ENCODE measurements around the gene TNS3.

TNS3 gene

GRCh38 chr7:47461161-47461560, 120.8 kb downstream of the TNS3 start:
- H3K4me3 ChIP-seq (ENCODE audit: low read length in 2 of 2), result no peak overlapping the region
- H3K27me3 ChIP-seq (ENCODE audit: control insufficient read depth in 1 of 2, insufficient read depth in 2 of 2, low read length in 2 of 2), result no peaks in the 10 kb centered on the region
- peaks cover 16% of the 10 kb centered on the region for H3K4me1 ChIP-seq (ENCODE audit: control insufficient read depth, insufficient read depth, low read length)
- H3K36me3 ChIP-seq (ENCODE audit: control insufficient read depth in 2 of 2, insufficient read depth in 2 of 2, low read length in 2 of 2), result peaks cover 0 to 2% of the 10 kb centered on the region in 2 donors
- H3K9ac ChIP-seq (ENCODE audit: low read length in 2 of 2), result no peak overlapping the region
- no peaks in the 10 kb centered on the region for H3K9me3 ChIP-seq (ENCODE audit: control insufficient read depth in 2 of 2, low read length in 2 of 2)
- no peak overlapping the region for H3K27ac ChIP-seq (ENCODE audit: low read length)

DNA sequence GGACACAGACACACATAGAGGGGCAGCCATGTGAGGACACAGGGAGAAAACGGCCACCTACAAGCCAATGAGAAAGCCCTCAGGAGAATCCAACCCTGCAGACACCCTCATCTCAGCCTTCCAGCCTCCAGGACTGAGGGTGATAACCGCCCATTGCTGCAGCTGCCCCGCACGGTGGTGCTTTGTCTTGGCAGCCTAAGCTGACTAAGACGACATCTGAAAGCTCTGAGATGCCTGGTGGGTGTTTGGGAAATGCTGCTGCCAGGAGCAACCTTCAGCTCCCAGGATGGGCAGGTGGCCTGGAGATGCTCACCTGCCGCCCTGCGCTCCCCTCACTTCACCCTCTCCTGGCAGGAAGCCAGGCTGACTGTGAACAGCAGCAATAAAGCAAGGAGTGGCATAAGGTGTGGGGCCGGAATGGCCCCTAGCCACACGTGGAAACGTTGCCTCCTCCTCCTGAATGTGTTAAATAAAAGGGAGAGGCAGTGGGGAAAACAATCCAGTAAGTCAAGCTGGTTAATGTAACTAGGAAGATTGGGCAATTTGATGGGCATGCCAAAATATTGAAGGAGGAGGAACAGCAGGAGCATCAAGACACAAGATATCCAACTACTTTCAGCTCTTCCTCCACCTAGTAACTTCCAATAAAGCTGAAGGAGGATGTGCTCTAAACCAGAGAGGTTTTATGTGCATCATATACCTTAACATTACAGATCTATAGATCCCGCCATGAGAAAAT, 121.5 kb downstream of the TNS3 start:
- no peak overlapping the region for H3K9ac ChIP-seq (ENCODE audit: low read length in 2 of 2)
- H3K36me3 ChIP-seq (ENCODE audit: control insufficient read depth in 2 of 2, insufficient read depth in 2 of 2, low read length in 2 of 2), result peaks cover 0 to 2% of the 10 kb centered on the region in 2 donors
- H3K9me3 ChIP-seq (ENCODE audit: control insufficient read depth in 2 of 2, low read length in 2 of 2), result no peaks in the 10 kb centered on the region
- H3K4me1 ChIP-seq (ENCODE audit: control insufficient read depth, insufficient read depth, low read length), result peaks cover 16% of the 10 kb centered on the region
- no peak overlapping the region for H3K4me3 ChIP-seq (ENCODE audit: low read length in 2 of 2)
- no peak overlapping the region for H3K27ac ChIP-seq (ENCODE audit: low read length)
- H3K27me3 ChIP-seq (ENCODE audit: control insufficient read depth in 1 of 2, insufficient read depth in 2 of 2, low read length in 2 of 2), result no peaks in the 10 kb centered on the region

DNA sequence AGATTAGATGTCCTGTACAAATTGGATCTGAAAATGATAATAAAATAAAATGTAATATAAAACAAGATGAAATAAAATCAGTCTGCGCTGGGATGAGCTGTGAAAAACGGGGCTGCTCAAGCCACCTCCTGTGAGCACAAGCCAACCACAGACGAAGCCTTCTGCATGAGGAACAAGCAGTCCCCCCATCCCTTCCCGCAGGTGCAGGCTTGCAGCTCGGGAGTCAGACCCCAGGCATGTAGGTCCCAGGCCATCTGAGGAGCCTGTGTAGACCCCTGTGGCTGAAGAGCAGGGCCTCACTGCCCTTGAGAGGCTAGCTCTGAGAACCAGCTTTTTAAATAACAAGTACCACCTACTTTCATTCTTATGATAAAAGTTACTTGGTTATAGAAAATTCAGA, 123.4 kb downstream of the TNS3 start:
- Histone ChIP-seq H3K4me3 (ENCODE audit: low read length in 2 of 2) (no peak overlapping the region), H3K36me3 (ENCODE audit: control insufficient read depth in 2 of 2, insufficient read depth in 2 of 2, low read length in 2 of 2) (no peaks in the 10 kb centered on the region), H3K4me1 (ENCODE audit: control insufficient read depth, insufficient read depth, low read length) (peaks cover 29% of the 10 kb centered on the region), H3K9me3 (ENCODE audit: control insufficient read depth in 2 of 2, low read length in 2 of 2) (no peaks in the 10 kb centered on the region), H3K9ac (ENCODE audit: low read length in 2 of 2) (no peak overlapping the region), H3K27me3 (ENCODE audit: control insufficient read depth in 1 of 2, insufficient read depth in 2 of 2, low read length in 2 of 2) (no peaks in the 10 kb centered on the region), H3K27ac (ENCODE audit: low read length) (no peak overlapping the region)

DNA sequence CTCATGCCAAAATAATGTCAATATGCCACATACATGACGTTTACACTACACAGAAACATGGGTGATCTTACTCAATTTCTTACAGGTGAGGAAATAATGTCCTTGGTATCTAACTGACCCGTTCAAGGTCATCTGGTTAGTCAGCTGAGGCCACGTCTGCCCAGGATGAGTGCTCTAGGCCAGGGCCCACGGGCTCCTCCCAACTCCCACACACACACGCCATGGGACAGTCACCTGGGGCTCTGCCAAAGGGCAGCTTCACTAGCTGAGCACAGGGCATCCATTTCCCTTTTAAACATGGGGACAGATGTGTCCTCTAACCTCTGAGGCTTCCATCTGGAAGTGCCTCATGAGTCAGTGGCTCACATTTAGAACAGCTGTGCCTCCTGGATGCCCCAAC, 123.9 kb downstream of the TNS3 start:
- peaks cover 33% of the 10 kb centered on the region for H3K4me1 ChIP-seq (ENCODE audit: control insufficient read depth, insufficient read depth, low read length)

GRCh38 chr7:47456210-47456955, 125.5 kb downstream of the TNS3 start:
- Histone ChIP-seq H3K9ac (ENCODE audit: low read length in 2 of 2) (no peak overlapping the region), H3K4me1 (ENCODE audit: control insufficient read depth, insufficient read depth, low read length) (peaks cover 47% of the 10 kb centered on the region), H3K4me3 (ENCODE audit: low read length in 2 of 2) (no peak overlapping the region), H3K9me3 (ENCODE audit: control insufficient read depth in 2 of 2, low read length in 2 of 2) (no peaks in the 10 kb centered on the region), H3K36me3 (ENCODE audit: control insufficient read depth in 2 of 2, insufficient read depth in 2 of 2, low read length in 2 of 2) (no peaks in the 10 kb centered on the region), H3K27me3 (ENCODE audit: control insufficient read depth in 1 of 2, insufficient read depth in 2 of 2, low read length in 2 of 2) (no peaks in the 10 kb centered on the region), H3K27ac (ENCODE audit: low read length) (no peak overlapping the region)

More for the DNA sequence above, 123.9 kb downstream of the TNS3 start:
- H3K9ac ChIP-seq (ENCODE audit: low read length in 2 of 2), result no peak overlapping the region
- no peak overlapping the region for H3K4me3 ChIP-seq (ENCODE audit: low read length in 2 of 2)
- H3K36me3 ChIP-seq (ENCODE audit: control insufficient read depth in 2 of 2, insufficient read depth in 2 of 2, low read length in 2 of 2), result no peaks in the 10 kb centered on the region
- no peaks in the 10 kb centered on the region for H3K9me3 ChIP-seq (ENCODE audit: control insufficient read depth in 2 of 2, low read length in 2 of 2)
- H3K27ac ChIP-seq (ENCODE audit: low read length), result no peak overlapping the region
- no peaks in the 10 kb centered on the region for H3K27me3 ChIP-seq (ENCODE audit: control insufficient read depth in 1 of 2, insufficient read depth in 2 of 2, low read length in 2 of 2)

DNA sequence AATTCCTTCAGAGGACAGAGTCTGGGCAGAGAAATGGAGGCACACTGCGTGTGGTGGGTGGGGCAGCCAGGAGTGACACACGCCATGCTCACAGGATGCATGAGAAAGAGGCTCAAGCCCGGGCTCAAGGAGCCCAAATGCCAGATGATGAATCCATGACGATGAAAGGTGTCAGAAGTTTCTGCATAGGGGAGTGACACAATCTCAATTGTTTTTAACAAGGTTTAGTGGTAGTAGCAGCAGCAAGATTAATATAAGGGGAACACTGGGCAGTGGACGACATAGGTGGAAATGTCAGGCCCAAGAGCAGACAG, 126.1 kb downstream of the TNS3 start:
- Histone ChIP-seq H3K27me3 (ENCODE audit: control insufficient read depth in 1 of 2, insufficient read depth in 2 of 2, low read length in 2 of 2) (no peaks in the 10 kb centered on the region), H3K4me1 (ENCODE audit: control insufficient read depth, insufficient read depth, low read length) (peaks cover 47% of the 10 kb centered on the region), H3K36me3 (ENCODE audit: control insufficient read depth in 2 of 2, insufficient read depth in 2 of 2, low read length in 2 of 2) (no peaks in the 10 kb centered on the region)

GRCh38 chr7:47454974-47455871, 126.7 kb downstream of the TNS3 start:
- Histone ChIP-seq H3K27me3 (ENCODE audit: control insufficient read depth in 1 of 2, insufficient read depth in 2 of 2, low read length in 2 of 2) (no peaks in the 10 kb centered on the region), H3K36me3 (ENCODE audit: control insufficient read depth in 2 of 2, insufficient read depth in 2 of 2, low read length in 2 of 2) (no peaks in the 10 kb centered on the region), H3K9ac (ENCODE audit: low read length in 2 of 2) (no peak overlapping the region), H3K4me3 (ENCODE audit: low read length in 2 of 2) (no peak overlapping the region), H3K9me3 (ENCODE audit: control insufficient read depth in 2 of 2, low read length in 2 of 2) (no peaks in the 10 kb centered on the region), H3K4me1 (ENCODE audit: control insufficient read depth, insufficient read depth, low read length) (peaks cover 50% of the 10 kb centered on the region), H3K27ac (ENCODE audit: low read length) (no peak overlapping the region)

More for the DNA sequence above, 126.1 kb downstream of the TNS3 start:
- H3K4me3 ChIP-seq (ENCODE audit: low read length in 2 of 2), result no peak overlapping the region
- H3K9ac ChIP-seq (ENCODE audit: low read length in 2 of 2), result no peak overlapping the region
- no peaks in the 10 kb centered on the region for H3K9me3 ChIP-seq (ENCODE audit: control insufficient read depth in 2 of 2, low read length in 2 of 2)
- no peak overlapping the region for H3K27ac ChIP-seq (ENCODE audit: low read length)

DNA sequence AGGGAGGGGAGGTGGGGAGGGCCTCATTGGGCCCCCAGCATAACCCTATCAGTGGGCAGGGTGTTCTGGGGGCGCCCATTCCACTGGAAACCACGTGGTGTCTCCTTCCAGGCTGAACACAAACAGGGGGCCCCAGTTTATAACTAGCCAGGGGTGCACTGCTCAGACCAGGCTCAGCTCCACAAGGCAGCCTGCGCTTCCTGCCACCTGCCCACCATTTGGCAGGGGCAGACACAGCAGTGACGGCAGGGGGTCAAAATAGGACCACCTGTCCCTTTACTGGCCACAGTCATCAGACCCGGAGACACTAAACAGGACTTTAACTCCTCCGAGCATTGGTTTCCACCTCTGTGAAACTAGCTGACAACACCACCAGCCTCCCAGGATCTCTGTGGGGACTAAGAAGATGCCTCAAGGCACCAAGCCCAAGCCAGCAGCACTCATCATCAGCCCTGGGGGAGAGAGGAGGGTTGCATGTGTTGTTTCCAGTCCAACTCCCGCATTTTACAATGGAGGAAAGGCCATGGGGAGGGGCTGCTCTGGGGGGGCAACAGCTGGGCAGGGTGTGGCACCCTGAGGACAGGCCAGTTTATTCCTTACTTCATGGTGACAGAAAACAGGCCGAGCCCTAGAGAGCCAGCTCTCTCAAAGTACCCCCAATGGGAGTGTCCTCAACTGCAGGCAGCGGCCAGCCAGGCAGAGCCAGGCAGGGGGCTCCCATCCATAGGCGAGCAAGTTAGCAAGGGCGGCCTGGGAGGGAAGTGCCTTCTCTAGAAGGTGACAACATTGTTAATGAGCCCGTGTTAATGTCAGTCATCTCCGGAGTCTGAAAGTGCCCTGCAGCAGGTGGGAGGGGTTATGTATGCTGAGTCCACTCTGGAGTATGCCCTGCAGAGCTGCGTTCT, 127.6 kb downstream of the TNS3 start:
- Histone ChIP-seq H3K27me3 (ENCODE audit: control insufficient read depth in 1 of 2, insufficient read depth in 2 of 2, low read length in 2 of 2) (no peaks in the 10 kb centered on the region), H3K9me3 (ENCODE audit: control insufficient read depth in 2 of 2, low read length in 2 of 2) (no peaks in the 10 kb centered on the region), H3K36me3 (ENCODE audit: control insufficient read depth in 2 of 2, insufficient read depth in 2 of 2, low read length in 2 of 2) (no peaks in the 10 kb centered on the region), H3K9ac (ENCODE audit: low read length in 2 of 2) (no peak overlapping the region), H3K4me1 (ENCODE audit: control insufficient read depth, insufficient read depth, low read length) (peaks cover 50% of the 10 kb centered on the region), H3K27ac (ENCODE audit: low read length) (no peak overlapping the region), H3K4me3 (ENCODE audit: low read length in 2 of 2) (no peak overlapping the region)

DNA sequence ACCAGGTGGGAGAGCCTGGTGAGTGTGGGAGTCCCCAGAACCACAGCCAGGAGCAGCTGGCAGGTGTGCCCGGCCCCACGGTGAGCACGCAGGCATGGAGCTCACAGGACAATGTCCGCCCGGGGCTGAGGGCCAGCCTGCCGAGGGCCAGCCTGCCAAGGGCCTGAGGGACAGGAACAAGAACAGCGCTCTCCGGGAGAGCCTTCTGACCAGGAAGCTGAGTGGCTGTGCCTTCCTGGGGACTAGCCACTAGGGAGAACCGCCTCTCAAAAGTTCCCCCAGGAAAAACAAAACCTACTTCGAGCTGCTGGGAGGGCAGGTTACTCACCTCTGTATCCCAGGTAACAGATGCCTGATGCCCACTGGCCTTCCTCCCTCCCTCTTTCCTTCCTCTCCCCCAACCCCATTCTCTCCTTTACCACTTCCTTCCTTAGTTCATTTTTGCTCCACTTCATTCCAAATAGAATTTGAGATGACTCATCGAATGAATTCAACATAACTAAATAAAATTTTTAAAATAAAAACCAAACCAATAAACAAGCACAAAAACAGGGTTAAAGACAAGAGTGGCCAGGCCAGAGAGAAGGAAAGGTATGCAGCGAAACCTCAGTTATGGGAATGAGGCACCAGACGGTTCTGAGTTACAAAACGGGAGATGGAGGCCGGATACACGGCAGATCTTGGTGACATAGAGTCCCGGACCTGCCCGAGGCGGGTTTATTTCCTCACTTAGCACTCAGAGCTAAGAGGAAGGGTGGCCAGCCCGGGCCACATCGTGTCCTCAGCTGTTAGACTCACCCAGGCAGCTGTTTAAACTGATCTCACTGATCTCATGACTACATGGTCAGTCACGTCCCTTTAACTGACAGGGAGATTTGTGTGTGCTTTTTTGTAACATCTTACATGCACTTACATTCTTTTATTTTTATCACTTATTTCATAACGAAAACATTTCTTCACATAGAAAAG, 128.5 kb downstream of the TNS3 start:
- Histone ChIP-seq H3K9ac (ENCODE audit: low read length in 2 of 2) (peak overlapping the region in 1 of 2 donors; percentile 5), H3K36me3 (ENCODE audit: control insufficient read depth in 2 of 2, insufficient read depth in 2 of 2, low read length in 2 of 2) (no peaks in the 10 kb centered on the region), H3K9me3 (ENCODE audit: control insufficient read depth in 2 of 2, low read length in 2 of 2) (no peaks in the 10 kb centered on the region), H3K27ac (ENCODE audit: low read length) (peak overlapping the region; percentile 31), H3K4me1 (ENCODE audit: control insufficient read depth, insufficient read depth, low read length) (peaks cover 50% of the 10 kb centered on the region), H3K27me3 (ENCODE audit: control insufficient read depth in 1 of 2, insufficient read depth in 2 of 2, low read length in 2 of 2) (no peaks in the 10 kb centered on the region), H3K4me3 (ENCODE audit: low read length in 2 of 2) (peak overlapping the region in 1 of 2 donors; percentile 49)

Data from stomach smooth muscle (tissue), 2 donors.